Urothelium cell line (cell line): ENCODE measurements around the gene SERPINA5.
"Not testable (repeated sequence)": the region's sequence is repeated elsewhere in the genome, so short reads cannot be mapped to it uniquely, and the experiment has no call there.

Source experiments
- DNase-seq: peaks from one replicate; pipeline ENCODE4 v3.0.0; 2011; ENCODE audit warnings: low spot score, mixed read lengths
- FAIRE-seq: peaks from 2 replicates; lab custom pipeline; 2011; peaks lifted over from hg19 to GRCh38; lab: Jason Lieb, UNC

Gene SERPINA5

GRCh38 chr14:94621358-94622134 is 40.3 kb downstream of the SERPINA5 start:
- FAIRE-seq (no peak), DNase-seq (no peak)

DNA sequence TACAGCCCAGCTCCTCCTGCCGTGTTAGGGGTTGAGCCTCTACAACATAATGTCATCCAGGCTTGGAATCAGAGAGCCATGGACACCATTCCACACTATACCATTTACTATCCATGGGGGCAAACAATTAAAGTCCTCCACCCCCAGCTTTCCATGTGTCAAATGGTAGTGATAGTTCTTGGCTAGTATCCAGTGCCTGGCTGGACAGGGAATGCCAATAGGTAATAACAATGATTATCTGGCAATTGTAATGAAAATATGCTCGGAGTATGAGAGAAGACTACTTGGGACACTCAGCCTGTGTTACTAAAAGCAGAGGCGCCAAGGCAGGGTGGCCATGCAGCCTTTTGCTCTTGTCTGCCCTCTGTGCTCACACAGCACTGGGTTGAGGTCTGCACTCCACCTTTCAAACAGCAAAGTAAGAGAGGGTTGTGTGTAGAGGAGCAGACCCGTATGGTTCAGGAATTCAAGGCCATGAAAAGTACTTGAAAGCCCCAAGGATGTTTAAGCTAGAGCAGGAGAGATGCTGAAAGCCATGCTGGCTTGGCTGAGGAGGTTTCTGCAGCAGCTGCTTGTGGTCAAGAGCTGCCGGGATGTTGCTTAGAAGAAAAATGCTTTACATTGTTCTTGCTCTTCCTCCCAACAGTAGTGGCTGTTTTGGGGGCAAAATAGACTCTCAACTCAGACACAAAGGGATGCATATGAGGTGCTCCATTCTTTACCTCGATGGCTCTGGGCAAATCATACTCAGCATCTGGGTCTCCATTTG is 41.6 kb downstream of the SERPINA5 start:
- no peak for DNase-seq
- FAIRE-seq: no peak

- DNase-seq (no peak), FAIRE-seq (no peak)
These were observed 42.2 kb downstream of the SERPINA5 start for GRCh38 chr14:94623422-94623809.

DNA sequence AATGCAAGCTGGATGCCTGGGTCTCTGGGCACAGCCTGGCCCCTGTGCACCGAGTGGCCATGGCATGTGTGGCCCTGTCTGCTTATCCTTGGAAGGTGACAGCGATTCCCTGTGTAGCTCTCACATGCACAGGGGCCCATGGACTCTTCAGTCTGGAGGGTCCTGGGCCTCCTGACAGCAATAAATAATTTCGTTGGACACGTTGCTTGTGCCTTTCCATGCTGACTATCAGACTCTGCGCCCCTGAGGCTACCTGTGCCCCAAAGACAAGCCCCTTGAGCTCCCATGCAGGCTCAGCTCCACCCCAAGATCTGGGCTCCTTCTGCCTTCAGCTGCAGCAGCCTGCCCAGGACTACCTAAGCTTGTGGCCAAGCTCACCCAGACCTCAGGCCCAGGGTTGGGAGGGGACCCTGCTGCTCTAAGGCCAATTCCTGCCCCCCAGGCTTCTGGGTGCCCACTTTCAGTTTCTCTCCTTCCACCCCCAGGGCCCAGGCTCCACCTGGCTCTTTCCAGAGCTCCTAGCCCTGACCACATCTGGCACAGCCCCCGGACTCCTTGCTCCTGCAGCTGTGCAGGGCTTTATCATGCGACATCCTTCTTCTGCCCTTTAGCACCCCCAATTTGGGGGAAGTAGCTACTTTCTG is 42.8 kb downstream of the SERPINA5 start:
- no peak for FAIRE-seq
- no peak for DNase-seq

- no peak for FAIRE-seq
- no peak for DNase-seq
These were observed 43.5 kb downstream of the SERPINA5 start for GRCh38 chr14:94624537-94625352.

DNA sequence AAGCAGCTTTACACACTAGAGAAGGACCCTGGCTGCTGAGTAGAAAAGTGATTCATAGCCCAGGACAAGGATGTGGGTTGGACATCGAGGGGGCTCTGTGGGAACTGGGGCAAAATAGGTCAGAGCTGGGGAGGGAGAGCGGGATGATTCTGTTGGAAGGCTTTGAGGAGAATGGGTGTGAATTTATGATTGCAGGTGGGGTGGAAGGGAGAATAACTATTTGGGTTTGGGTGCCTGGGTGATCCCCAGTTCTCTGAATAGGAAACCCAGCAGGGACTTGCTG is 44.1 kb downstream of the SERPINA5 start:
- DNase-seq (no peak), FAIRE-seq (no peak)

- DNase-seq: no peak
- FAIRE-seq: no peak
These were observed 47.4 kb downstream of the SERPINA5 start for GRCh38 chr14:94628578-94628977.

DNA sequence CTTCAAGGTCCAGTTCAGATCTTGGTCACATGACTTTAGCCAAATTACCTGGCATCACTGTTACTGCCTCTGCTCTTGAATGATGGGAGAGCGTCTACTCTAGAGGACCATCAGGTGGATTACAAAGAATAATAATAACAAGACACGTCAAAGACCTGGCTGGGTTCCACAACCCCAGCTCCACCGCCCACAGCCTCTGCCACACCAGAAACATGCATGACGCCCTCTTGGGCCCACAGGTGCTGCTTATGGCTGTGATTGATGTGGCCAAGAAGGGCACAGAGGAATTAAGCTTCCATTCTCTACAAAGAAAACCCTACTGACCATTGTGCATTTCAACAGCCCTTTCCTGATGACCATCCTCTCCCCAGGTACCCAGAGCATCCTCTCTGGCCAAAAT is 49.2 kb downstream of the SERPINA5 start:
- no peak for FAIRE-seq
- no peak for DNase-seq

DNA sequence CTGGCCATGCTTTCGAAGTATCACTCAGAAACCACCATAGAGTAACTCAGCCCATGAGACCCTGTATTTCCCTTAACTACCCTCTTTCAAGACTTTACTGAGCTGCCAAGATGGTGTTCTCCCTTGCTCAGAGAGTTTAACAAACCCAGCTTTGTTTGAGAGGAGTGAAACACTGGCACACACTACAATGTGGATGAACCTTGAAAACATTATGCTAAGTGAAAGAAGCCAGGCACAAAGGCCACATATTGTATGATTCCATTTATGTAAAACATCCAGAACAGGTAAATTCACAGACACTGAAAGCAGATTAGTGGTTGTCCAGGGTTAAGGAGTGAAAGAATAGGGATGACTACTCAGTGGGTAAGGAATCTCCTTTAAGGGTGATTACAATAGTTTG is 49.8 kb downstream of the SERPINA5 start:
- no peak for FAIRE-seq
- no peak for DNase-seq

GRCh38 chr14:94631536-94632304 is 50.5 kb downstream of the SERPINA5 start:
- DNase-seq (no peak), FAIRE-seq (no peak)

- FAIRE-seq: no peak
These were observed 51.0 kb downstream of the SERPINA5 start for GRCh38 chr14:94632305-94632590.

GRCh38 chr14:94633121-94633520 is 51.9 kb downstream of the SERPINA5 start:
- DNase-seq (no peak), FAIRE-seq (no peak)

More at GRCh38 chr14:94632305-94632590, 51.0 kb downstream of the SERPINA5 start:
- DNase-seq: no peak

GRCh38 chr14:94635154-94635553 is 53.9 kb downstream of the SERPINA5 start:
- no peak for DNase-seq
- no peak for FAIRE-seq

DNA sequence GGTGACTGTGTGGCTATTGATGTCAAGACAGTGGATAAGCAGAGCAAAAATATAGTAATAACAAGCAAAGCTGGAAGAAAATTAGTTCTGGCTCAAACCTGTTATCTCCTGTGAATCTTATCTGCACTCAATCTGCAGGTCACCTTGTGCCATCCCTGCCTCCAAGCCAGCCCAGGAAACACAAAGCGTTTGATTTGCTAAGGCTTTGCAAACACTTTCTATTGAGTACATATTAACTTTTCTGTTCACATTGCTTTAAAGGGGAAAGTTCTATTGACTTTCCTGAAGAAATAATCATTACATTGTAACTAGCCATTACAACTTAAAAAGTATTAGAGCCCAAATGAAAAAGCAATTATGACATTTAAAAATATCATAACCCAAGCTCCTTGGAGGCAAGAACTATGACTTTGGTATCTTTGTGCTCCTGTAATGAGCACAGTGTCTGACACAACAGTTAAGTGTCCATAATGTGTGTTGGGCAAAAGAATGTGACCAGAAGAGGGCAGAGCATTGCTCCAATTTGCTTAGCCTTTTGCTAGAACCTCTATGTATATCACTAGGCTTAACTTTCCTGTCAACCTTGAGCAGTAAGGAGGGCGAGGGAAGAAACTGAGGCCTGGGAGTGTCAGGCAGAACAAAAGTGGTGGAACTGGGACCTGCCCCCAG is 55.7 kb downstream of the SERPINA5 start:
- no peak for FAIRE-seq
- no peak for DNase-seq

GRCh38 chr14:94637814-94638213 is 56.6 kb downstream of the SERPINA5 start:
- DNase-seq, FAIRE-seq: not testable (repeated sequence)

GRCh38 chr14:94638339-94638738 is 57.1 kb downstream of the SERPINA5 start:
- no peak for DNase-seq
- no peak for FAIRE-seq

DNA sequence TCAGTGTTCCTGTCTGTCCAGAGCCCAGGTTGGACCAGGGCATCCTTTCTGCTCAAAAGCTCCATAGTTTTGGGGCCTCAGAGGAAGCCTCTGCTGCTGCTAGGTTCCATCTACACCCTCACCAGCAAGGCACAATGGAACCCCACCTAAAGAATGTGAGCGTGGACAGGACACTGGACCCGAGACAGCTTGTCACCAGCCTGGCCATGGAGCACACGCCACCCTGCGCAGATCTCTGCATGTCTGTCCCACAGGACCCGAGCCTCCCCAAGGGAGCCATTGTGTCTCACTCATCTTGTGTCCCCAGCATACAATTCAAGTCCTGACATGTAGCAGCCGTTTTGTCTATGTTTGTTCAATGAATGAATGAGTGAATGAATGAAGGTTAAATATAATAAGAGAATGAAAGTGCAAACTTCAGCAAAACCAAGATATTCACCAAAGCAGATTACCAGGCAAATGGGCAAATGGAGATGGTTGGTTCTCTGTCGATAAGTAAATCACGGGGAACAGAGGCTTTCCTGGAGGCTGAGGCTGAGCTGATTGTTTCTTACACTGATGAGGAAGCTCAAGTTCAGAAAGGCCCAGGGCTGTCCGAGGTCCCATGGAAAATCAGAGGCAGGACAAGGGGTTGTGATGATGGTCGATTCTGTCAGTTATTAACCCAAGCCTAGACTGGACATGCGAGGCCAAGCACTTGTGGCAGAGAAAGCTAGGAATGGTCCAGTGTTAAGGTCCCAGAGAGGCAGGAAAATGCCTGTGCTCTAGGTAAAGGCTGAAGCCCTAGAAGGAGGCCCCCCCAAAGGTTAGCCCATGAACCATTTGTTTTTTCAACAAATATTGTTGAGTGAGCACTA is 58.0 kb downstream of the SERPINA5 start:
- FAIRE-seq (no peak), DNase-seq (no peak)

- no peak for DNase-seq
- FAIRE-seq: no peak
These were observed 59.8 kb downstream of the SERPINA5 start for GRCh38 chr14:94640721-94641631.
